Bronchial epithelial cell (primary cell): ENCODE measurements around the gene C10orf105. TPM values are rescaled to one million over a fixed set of nuclear protein-coding genes. Genes with fewer than 3 reads are reported as not detected.

Source experiments
- DNase-seq: peaks from one replicate; pipeline ENCODE4 v3.0.0-alpha.2; 2010; ENCODE audit warnings: low read depth
- FAIRE-seq: peaks from 2 replicates; lab custom pipeline; 2011; peaks lifted over from hg19 to GRCh38; lab: Jason Lieb, UNC
- H3K27me3 ChIP-seq: 2 replicates; pipeline ENCODE4 v1.5.1; 2011; ENCODE audit warnings: low read length; ENCODE audit not compliant: control insufficient read depth, insufficient read depth
- H3K36me3 ChIP-seq: 2 replicates; pipeline ENCODE4 v1.5.1; 2011; ENCODE audit warnings: low read length; ENCODE audit not compliant: control insufficient read depth, insufficient read depth
- H3K4me3 ChIP-seq: 2 replicates; pipeline ENCODE4 v1.5.1; 2011; ENCODE audit warnings: mild to moderate bottlenecking, low read depth, low read length, control low read depth
- CTCF ChIP-seq: IDR thresholded peaks from 2 replicates; pipeline ENCODE4 v1.5.1; 2011; ENCODE audit warnings: mild to moderate bottlenecking, moderate library complexity, low read length, control low read depth, inconsistent platforms; ENCODE audit not compliant: insufficient read depth, severe bottlenecking
- total RNA-seq: library from RNA; depleted of rRNA; stranded (reverse); fragments of >200 nt; gene quantifications from 2 replicates; pipeline ENCODE4 v1.2.1, GENCODE V29; 2014

C10orf105 gene
- total RNA-seq, 1 donor from 2014 or later: not detected

- no peaks in the 10 kb centered on the region for H3K36me3 ChIP-seq
- TF ChIP-seq CTCF: no peak
- no peaks in the 10 kb centered on the region for H3K27me3 ChIP-seq
- no peak overlapping the region for H3K4me3 ChIP-seq
- FAIRE-seq: no peak
- no peak for DNase-seq
These were observed 21.5 kb upstream of the C10orf105 start for GRCh38 chr10:71741029-71741428.

- no peak for TF ChIP-seq CTCF
- Histone ChIP-seq H3K4me3 (no peak overlapping the region), H3K36me3 (no peaks in the 10 kb centered on the region), H3K27me3 (no peaks in the 10 kb centered on the region)
- DNase-seq (peak; percentile 91), FAIRE-seq (no peak)
These were observed 20.6 kb upstream of the C10orf105 start for GRCh38 chr10:71740069-71740653.

- no peak for TF ChIP-seq CTCF
- no peak for FAIRE-seq
- no peak for DNase-seq
- Histone ChIP-seq H3K27me3 (no peaks in the 10 kb centered on the region), H3K36me3 (no peaks in the 10 kb centered on the region), H3K4me3 (no peak overlapping the region)
These were observed 19.9 kb upstream of the C10orf105 start for GRCh38 chr10:71739358-71739900.

GRCh38 chr10:71737834-71738197 lies 18.2 kb upstream of the C10orf105 start:
- no peak for FAIRE-seq

GRCh38 chr10:71737001-71737833 lies 17.6 kb upstream of the C10orf105 start:
- DNase-seq: peak; percentile 31
- TF ChIP-seq CTCF: no peak

More at GRCh38 chr10:71737834-71738197, 18.2 kb upstream of the C10orf105 start:
- H3K36me3 ChIP-seq: no peaks in the 10 kb centered on the region
- no peak for TF ChIP-seq CTCF
- no peaks in the 10 kb centered on the region for H3K27me3 ChIP-seq
- H3K4me3 ChIP-seq: no peak overlapping the region
- DNase-seq: no peak

More at GRCh38 chr10:71737001-71737833, 17.6 kb upstream of the C10orf105 start:
- no peaks in the 10 kb centered on the region for H3K27me3 ChIP-seq
- FAIRE-seq: peak; percentile 77
- no peaks in the 10 kb centered on the region for H3K36me3 ChIP-seq
- no peak overlapping the region for H3K4me3 ChIP-seq
